Measurements from ENCODE around the gene IGFBP4. TPM values are rescaled to one million over a fixed set of nuclear protein-coding genes. Genes with fewer than 3 reads are reported as not detected.
A peak's percentile ranks its signal among the peaks of the same experiment; 100 is the strongest.

Gene IGFBP4
- total and polyA plus RNA-seq, 11 donors, result 103 to 342 (median 133) TPM

DNA sequence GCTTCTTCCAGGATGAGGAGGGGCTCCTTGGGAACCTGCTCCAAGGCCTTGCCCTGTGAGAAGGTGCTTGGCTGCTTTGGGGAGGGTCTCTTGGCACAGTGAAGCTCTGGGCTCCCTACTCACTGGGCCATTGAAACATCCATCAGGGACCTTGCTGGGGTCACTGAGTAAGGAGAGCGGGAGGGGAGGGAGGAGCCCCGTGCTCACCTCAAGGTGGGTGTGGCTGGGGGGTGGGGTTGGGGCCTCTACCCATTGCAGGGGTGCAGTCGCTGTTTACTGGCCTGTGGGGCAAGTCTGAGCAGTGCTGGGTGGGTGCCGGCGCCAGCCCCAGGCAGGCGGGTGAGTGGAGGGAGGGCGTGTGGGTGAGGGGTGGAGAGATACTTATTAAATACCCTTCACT is 48.2 kb downstream of the IGFBP4 start:
- H3K9me3 ChIP-seq, result no peaks in the 10 kb centered on the region
- no peaks in the 10 kb centered on the region for H3K27me3 ChIP-seq
- peaks cover 0 to 18% (median 0%) of the 10 kb centered on the region in 12 donors for H3K4me1 ChIP-seq
- intact Hi-C loops (cut with DNase I), result no loop called here
- no peak for ATAC-seq
- H3K36me3 ChIP-seq, result no peaks in the 10 kb centered on the region
- 80 to 84% (median 81%) methylated on average over 7 of the region's 7 CpGs for WGBS, 4 donors
- peak in 3 of 5 donors; percentile 1 to 32 (median 19) for DNase-seq
- no peak overlapping the region for H3K4me3 ChIP-seq
- TF ChIP-seq, protein P1, sequence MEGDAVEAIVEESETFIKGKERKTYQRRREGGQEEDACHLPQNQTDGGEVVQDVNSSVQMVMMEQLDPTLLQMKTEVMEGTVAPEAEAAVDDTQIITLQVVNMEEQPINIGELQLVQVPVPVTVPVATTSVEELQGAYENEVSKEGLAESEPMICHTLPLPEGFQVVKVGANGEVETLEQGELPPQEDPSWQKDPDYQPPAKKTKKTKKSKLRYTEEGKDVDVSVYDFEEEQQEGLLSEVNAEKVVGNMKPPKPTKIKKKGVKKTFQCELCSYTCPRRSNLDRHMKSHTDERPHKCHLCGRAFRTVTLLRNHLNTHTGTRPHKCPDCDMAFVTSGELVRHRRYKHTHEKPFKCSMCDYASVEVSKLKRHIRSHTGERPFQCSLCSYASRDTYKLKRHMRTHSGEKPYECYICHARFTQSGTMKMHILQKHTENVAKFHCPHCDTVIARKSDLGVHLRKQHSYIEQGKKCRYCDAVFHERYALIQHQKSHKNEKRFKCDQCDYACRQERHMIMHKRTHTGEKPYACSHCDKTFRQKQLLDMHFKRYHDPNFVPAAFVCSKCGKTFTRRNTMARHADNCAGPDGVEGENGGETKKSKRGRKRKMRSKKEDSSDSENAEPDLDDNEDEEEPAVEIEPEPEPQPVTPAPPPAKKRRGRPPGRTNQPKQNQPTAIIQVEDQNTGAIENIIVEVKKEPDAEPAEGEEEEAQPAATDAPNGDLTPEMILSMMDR (IDR thresholded peaks at IDR 0.05), result no peak
- no peak for TF ChIP-seq POLR2A (IDR thresholded peaks at IDR 0.05)
- peak overlapping the region in 1 of 12 donors; percentile 82 for H3K27ac ChIP-seq

- no peak for ATAC-seq
- H3K9me3 ChIP-seq, result no peaks in the 10 kb centered on the region
- intact Hi-C loops (cut with DNase I), result no loop called here
- TF ChIP-seq, protein P1 (IDR thresholded peaks at IDR 0.05), result no peak
- TF ChIP-seq POLR2A (IDR thresholded peaks at IDR 0.05), result no peak
- peak overlapping the region in 1 of 12 donors; percentile 9 for H3K27ac ChIP-seq
- no peaks in the 10 kb centered on the region for H3K36me3 ChIP-seq
- H3K4me3 ChIP-seq, result no peak overlapping the region
- peaks cover 0 to 10% (median 0%) of the 10 kb centered on the region in 12 donors for H3K4me1 ChIP-seq
- peak in 2 of 5 donors; percentile 15 to 27 for DNase-seq
- 74 to 93% (median 80%) methylated on average over 2 to 4 of the region's 4 CpGs for WGBS, 4 donors
- no peaks in the 10 kb centered on the region for H3K27me3 ChIP-seq
Observed at GRCh38 chr17:40493697-40494096, 50.4 kb downstream of the IGFBP4 start.

- Histone ChIP-seq H3K27ac (peak overlapping the region in 1 of 12 donors; percentile 7), H3K36me3 (no peaks in the 10 kb centered on the region), H3K27me3 (no peaks in the 10 kb centered on the region), H3K4me1 (peaks cover 3 to 15% (median 10%) of the 10 kb centered on the region in 12 donors), H3K4me3 (no peak overlapping the region), H3K9me3 (no peaks in the 10 kb centered on the region)
- TF ChIP-seq, protein P1 (IDR thresholded peaks at IDR 0.05), result no peak
- no peak for TF ChIP-seq POLR2A (IDR thresholded peaks at IDR 0.05)
- intact Hi-C loops (cut with DNase I), result no loop called here
- 73 to 77% (median 76%) methylated on average over 5 of the region's 5 CpGs for WGBS, 4 donors
- DNase-seq (no peak), ATAC-seq (no peak)
Observed at GRCh38 chr17:40495140-40495539, 51.9 kb downstream of the IGFBP4 start.

DNA sequence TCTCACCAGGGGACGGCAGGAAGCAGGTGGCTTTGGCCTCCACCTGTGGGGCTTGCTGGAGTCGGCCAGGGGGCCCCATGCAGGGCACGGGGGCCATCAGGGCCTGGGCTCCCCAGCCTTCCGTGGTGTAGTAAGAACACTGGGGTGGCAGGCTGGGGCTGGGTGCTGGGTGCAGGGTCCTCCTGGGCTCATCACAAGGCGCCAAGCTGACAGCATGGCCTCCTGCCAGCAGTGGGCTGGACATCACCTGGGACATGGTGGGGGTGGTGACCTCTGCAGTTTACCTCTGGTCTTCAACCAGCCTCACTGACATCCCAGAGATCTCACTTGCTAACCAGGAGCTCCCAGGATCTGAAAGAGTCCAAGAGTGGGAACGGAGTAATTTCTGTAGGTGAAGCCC is 52.9 kb downstream of the IGFBP4 start:
- TF ChIP-seq, protein P1 (IDR thresholded peaks at IDR 0.05), result no peak
- no peak for TF ChIP-seq POLR2A (IDR thresholded peaks at IDR 0.05)
- DNase-seq (peak in 2 of 5 donors; percentile 24 to 40), ATAC-seq (no peak)
- peak overlapping the region in 1 of 12 donors; percentile 7 for H3K27ac ChIP-seq
- H3K4me3 ChIP-seq, result no peak overlapping the region
- H3K9me3 ChIP-seq, result no peaks in the 10 kb centered on the region
- H3K27me3 ChIP-seq, result no peaks in the 10 kb centered on the region
- intact Hi-C loops (cut with DNase I), result no loop called here
- 86 to 93% (median 88%) methylated on average over 6 of the region's 6 CpGs for WGBS, 4 donors
- H3K36me3 ChIP-seq, result no peaks in the 10 kb centered on the region
- peaks cover 3 to 19% (median 13%) of the 10 kb centered on the region in 12 donors for H3K4me1 ChIP-seq

Data from heart left ventricle (tissue), 16 donors.